Loucy (cell line): ENCODE measurements around the gene ZFAND3.

Experiments
- H2AFZ ChIP-seq: fragments of 200-600 bp; sonication (generic); 2 replicates; pipeline ENCODE4 v1.6.0; 2016; ENCODE audit warnings: antibody characterized with exemption, mild to moderate bottlenecking, low read length, moderate library complexity
- H3F3A ChIP-seq: fragments of 200-600 bp; 2 replicates; pipeline ENCODE4 v1.6.0; 2016; ENCODE audit warnings: antibody characterized with exemption, low read depth, mild to moderate bottlenecking
- H3K27me3 ChIP-seq: fragments of 200-600 bp; sonication (generic); 2 replicates; pipeline ENCODE4 v1.6.1; 2014; ENCODE audit warnings: low read length, mild to moderate bottlenecking; ENCODE audit not compliant: insufficient read depth, poor library complexity, severe bottlenecking
- H3K36me3 ChIP-seq: fragments of 200-600 bp; sonication (generic); 2 replicates; pipeline ENCODE4 v1.6.1; 2016; ENCODE audit warnings: low read length; ENCODE audit not compliant: insufficient read depth
- H3K4me1 ChIP-seq: fragments of 200-600 bp; sonication (generic); 2 replicates; pipeline ENCODE4 v1.5.1; 2014; ENCODE audit warnings: low read length, mild to moderate bottlenecking; ENCODE audit not compliant: insufficient read depth, poor library complexity, severe bottlenecking
- H3K4me2 ChIP-seq: fragments of 200-600 bp; sonication (generic); 2 replicates; pipeline ENCODE4 v1.6.0; 2014; ENCODE audit warnings: antibody characterized with exemption, low read length, low read depth, mild to moderate bottlenecking; ENCODE audit not compliant: poor library complexity, severe bottlenecking
- H3K4me3 ChIP-seq: fragments of 200-600 bp; sonication (generic); 2 replicates; pipeline ENCODE4 v1.5.1; 2014; ENCODE audit warnings: low read length, mild to moderate bottlenecking, mixed read lengths; ENCODE audit not compliant: poor library complexity, severe bottlenecking
- H3K79me2 ChIP-seq: fragments of 200-600 bp; sonication (generic); 2 replicates; pipeline ENCODE4 v1.6.1; 2014; ENCODE audit warnings: low read length; ENCODE audit not compliant: insufficient read depth
- H3K9ac ChIP-seq: fragments of 200-600 bp; sonication (generic); 2 replicates; pipeline ENCODE4 v1.6.0; 2014; ENCODE audit warnings: mild to moderate bottlenecking, low read depth, low read length, moderate library complexity; ENCODE audit not compliant: poor library complexity, severe bottlenecking
- H3K9me2 ChIP-seq: fragments of 200-600 bp; sonication (generic); replicated peaks from 2 replicates; pipeline ENCODE4 v1.6.1; 2016; ENCODE audit warnings: low read depth, low read length, mixed read lengths
- H3K9me3 ChIP-seq: fragments of 200-600 bp; sonication (generic); 2 replicates; pipeline ENCODE4 v1.6.1; 2014; ENCODE audit warnings: mild to moderate bottlenecking, antibody characterized with exemption, low read length, low read depth; ENCODE audit not compliant: insufficient read depth
- H4K20me1 ChIP-seq: fragments of 200-600 bp; sonication (generic); 2 replicates; pipeline ENCODE4 v1.6.0; 2014; ENCODE audit warnings: antibody characterized with exemption, low read length, mild to moderate bottlenecking; ENCODE audit not compliant: insufficient read depth, poor library complexity, severe bottlenecking
- CTCF ChIP-seq: fragments of 200-600 bp; sonication (generic); conservative IDR thresholded peaks from 2 replicates; pipeline ENCODE4 v1.5.1; 2014; ENCODE audit warnings: mild to moderate bottlenecking, antibody characterized with exemption, low read length
- EZH2phosphoT487 ChIP-seq: fragments of 200-600 bp; IDR thresholded peaks from 2 replicates; pipeline ENCODE4 v1.6.1; 2018; ENCODE audit warnings: antibody characterized with exemption, mild to moderate bottlenecking, moderate library complexity, borderline replicate concordance

ZFAND3 gene

GRCh38 chr6:38085031-38085430 is 265.5 kb downstream of the ZFAND3 start:
- Histone ChIP-seq H3K4me2 (no peak overlapping the region), H4K20me1 (no peaks in the 10 kb centered on the region), H3K9ac (no peak overlapping the region), H3F3A (no peaks in the 10 kb centered on the region), H2AFZ (no peak overlapping the region), H3K79me2 (no peaks in the 10 kb centered on the region), H3K4me1 (no peaks in the 10 kb centered on the region), H3K36me3 (peaks cover 38% of the 10 kb centered on the region), H3K27me3 (no peaks in the 10 kb centered on the region), H3K9me2 (no peaks in the 10 kb centered on the region), H3K4me3 (no peak overlapping the region), H3K9me3 (no peaks in the 10 kb centered on the region)
- TF ChIP-seq CTCF (no peak), EZH2phosphoT487 (no peak)

DNA sequence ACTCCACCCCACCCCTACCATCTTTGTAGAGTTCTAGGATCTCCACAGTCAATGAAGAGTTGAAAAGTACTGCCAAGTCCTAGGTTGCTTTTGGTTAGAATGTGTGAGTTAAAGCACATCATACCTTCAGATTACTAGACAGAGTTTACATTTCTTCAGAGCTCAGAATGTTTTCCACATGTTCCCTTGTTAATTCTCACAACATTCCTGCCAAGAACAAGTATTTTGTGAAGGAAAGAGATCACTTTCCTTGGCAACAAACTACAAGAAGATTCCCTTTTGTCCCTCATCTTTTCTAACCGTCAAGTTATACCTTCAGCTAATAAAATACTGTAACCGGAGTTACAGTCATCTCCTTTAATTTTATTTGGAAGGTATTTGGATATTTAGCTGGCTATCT is 266.8 kb downstream of the ZFAND3 start:
- Histone ChIP-seq H2AFZ (no peak overlapping the region), H3K9ac (no peak overlapping the region), H3K9me2 (no peaks in the 10 kb centered on the region), H4K20me1 (peaks cover 3% of the 10 kb centered on the region), H3K4me1 (no peaks in the 10 kb centered on the region), H3K4me3 (no peak overlapping the region), H3K36me3 (peaks cover 38% of the 10 kb centered on the region), H3K4me2 (no peak overlapping the region), H3K27me3 (no peaks in the 10 kb centered on the region), H3F3A (no peaks in the 10 kb centered on the region), H3K79me2 (0 out of 2 replicates have a peak, but pooled peaks cover 3% of the 10 kb centered on the region), H3K9me3 (no peaks in the 10 kb centered on the region)
- TF ChIP-seq CTCF (no peak), EZH2phosphoT487 (no peak)

- H3K27me3 ChIP-seq: no peaks in the 10 kb centered on the region
- peaks cover 3% of the 10 kb centered on the region for H4K20me1 ChIP-seq
- H3K4me3 ChIP-seq: no peak overlapping the region
- peaks cover 35% of the 10 kb centered on the region for H3K36me3 ChIP-seq
- H3K9me2 ChIP-seq: no peaks in the 10 kb centered on the region
- H3K4me2 ChIP-seq: no peak overlapping the region
- no peaks in the 10 kb centered on the region for H3K9me3 ChIP-seq
- peaks cover 5% of the 10 kb centered on the region; the same call in 1 of the 2 replicates for H3K79me2 ChIP-seq
- no peak for TF ChIP-seq EZH2phosphoT487
- no peak for TF ChIP-seq CTCF
- H3F3A ChIP-seq: no peaks in the 10 kb centered on the region
- H3K4me1 ChIP-seq: no peaks in the 10 kb centered on the region
- no peak overlapping the region for H3K9ac ChIP-seq
- no peak overlapping the region for H2AFZ ChIP-seq
Observed at GRCh38 chr6:38088010-38088409, 268.5 kb downstream of the ZFAND3 start.
